OCI-LY1 (cell line): ENCODE data around the gene USP10.

Experiments used
- H2AFZ ChIP-seq: fragments of 200-600 bp; sonication (generic), shearing (Covaris generic); 2 replicates; pipeline ENCODE4 v1.6.0; 2014; ENCODE audit warnings: antibody characterized with exemption, mild to moderate bottlenecking, low read length
- H3F3A ChIP-seq: fragments of 200-600 bp; sonication (generic), shearing (Covaris generic); 2 replicates; pipeline ENCODE4 v1.6.0; 2014; ENCODE audit warnings: mild to moderate bottlenecking, antibody characterized with exemption, low read length, moderate library complexity; ENCODE audit not compliant: insufficient read depth
- H3K27ac ChIP-seq: fragments of 200-600 bp; sonication (generic); 2 replicates; pipeline ENCODE4 v1.5.1; 2014; ENCODE audit warnings: low read length, mixed run types, mild to moderate bottlenecking, low read depth; ENCODE audit not compliant: poor library complexity, severe bottlenecking
- H3K27me3 ChIP-seq: fragments of 200-600 bp; sonication (generic); 2 replicates; pipeline ENCODE4 v1.6.0; 2014; ENCODE audit warnings: antibody characterized with exemption, mild to moderate bottlenecking, low read length, moderate library complexity; ENCODE audit not compliant: insufficient read depth
- H3K36me3 ChIP-seq: fragments of 200-600 bp; sonication (generic); 2 replicates; pipeline ENCODE4 v1.6.1; 2014; ENCODE audit warnings: mild to moderate bottlenecking, antibody characterized with exemption, low read length, moderate library complexity, mixed read lengths; ENCODE audit not compliant: insufficient read depth
- H3K4me1 ChIP-seq: fragments of 200-600 bp; sonication (generic); 2 replicates; pipeline ENCODE4 v1.5.1; 2014; ENCODE audit warnings: mild to moderate bottlenecking, low read length, moderate library complexity; ENCODE audit not compliant: insufficient read depth, severe bottlenecking
- H3K4me2 ChIP-seq: fragments of 200-600 bp; sonication (generic), shearing (Covaris generic); 2 replicates; pipeline ENCODE4 v1.6.1; 2014; ENCODE audit warnings: low read length
- H3K4me3 ChIP-seq: fragments of 200-600 bp; sonication (generic); 2 replicates; pipeline ENCODE4 v1.5.1; 2014; ENCODE audit warnings: low read length, low read depth, mild to moderate bottlenecking, mixed read lengths; ENCODE audit not compliant: poor library complexity, severe bottlenecking
- H3K79me2 ChIP-seq: fragments of 200-600 bp; shearing (Covaris generic); 2 replicates; pipeline ENCODE4 v1.6.1; 2016; ENCODE audit warnings: mixed run types, low read length, mixed read lengths; ENCODE audit not compliant: insufficient read depth
- H3K9ac ChIP-seq: fragments of 200-600 bp; sonication (generic), shearing (Covaris generic); 2 replicates; pipeline ENCODE4 v1.6.1; 2014; ENCODE audit warnings: mild to moderate bottlenecking, low read length, mixed read lengths
- H3K9me2 ChIP-seq: fragments of 200-600 bp; sonication (generic), shearing (Covaris generic); 2 replicates; pipeline ENCODE4 v1.6.1; 2014; ENCODE audit warnings: low read depth, mild to moderate bottlenecking, low read length, mixed read lengths
- H3K9me3 ChIP-seq: fragments of 200-600 bp; shearing (Covaris generic); 2 replicates; pipeline ENCODE4 v1.6.1; 2014; ENCODE audit warnings: low read length, mixed read lengths
- H4K20me1 ChIP-seq: fragments of 200-600 bp; sonication (generic), shearing (Covaris generic); 2 replicates; pipeline ENCODE4 v1.6.0; 2016; ENCODE audit warnings: mild to moderate bottlenecking, low read length; ENCODE audit not compliant: insufficient read depth
- CTCF ChIP-seq: fragments of 200-600 bp; sonication (generic), shearing (Covaris generic); IDR thresholded peaks from 2 replicates; pipeline ENCODE4 v1.5.1; 2017; ENCODE audit warnings: mild to moderate bottlenecking, antibody characterized with exemption, low read length, moderate library complexity, mixed read lengths
- EZH2 ChIP-seq: fragments of 200-600 bp; sonication (generic), shearing (Covaris generic); IDR thresholded peaks from 2 replicates; pipeline ENCODE4 v1.8.0; 2017; ENCODE audit warnings: borderline replicate concordance, mixed run types, mild to moderate bottlenecking, antibody characterized with exemption, low read length, moderate library complexity, mixed read lengths

USP10 gene

GRCh38 chr16:84749072-84749471 lies 49.3 kb downstream of the USP10 start:
- Histone ChIP-seq H3K4me2 (no peak overlapping the region), H3K9ac (no peak overlapping the region), H3K9me3 (no peaks in the 10 kb centered on the region), H4K20me1 (no peaks in the 10 kb centered on the region), H3K79me2 (peaks cover 53% of the 10 kb centered on the region), H3F3A (no peaks in the 10 kb centered on the region), H3K4me3 (no peak overlapping the region), H2AFZ (no peak overlapping the region), H3K9me2 (no peaks in the 10 kb centered on the region), H3K27ac (no peak overlapping the region), H3K4me1 (peaks cover 32% of the 10 kb centered on the region), H3K27me3 (no peaks in the 10 kb centered on the region), H3K36me3 (peaks cover 64% of the 10 kb centered on the region; the same call in 1 of the 2 replicates)
- peak; percentile 42; the same call in 1 of the 2 replicates for TF ChIP-seq CTCF
- no peak for TF ChIP-seq EZH2

- H2AFZ ChIP-seq = no peak overlapping the region
- H3K9me2 ChIP-seq = no peaks in the 10 kb centered on the region
- H4K20me1 ChIP-seq = no peaks in the 10 kb centered on the region
- peaks cover 53% of the 10 kb centered on the region for H3K79me2 ChIP-seq
- no peak overlapping the region for H3K9ac ChIP-seq
- no peaks in the 10 kb centered on the region for H3K27me3 ChIP-seq
- peaks cover 60% of the 10 kb centered on the region; the same call in 1 of the 2 replicates for H3K36me3 ChIP-seq
- H3K4me3 ChIP-seq = no peak overlapping the region
- H3K27ac ChIP-seq = no peak overlapping the region
- no peaks in the 10 kb centered on the region for H3F3A ChIP-seq
- TF ChIP-seq CTCF (no peak), EZH2 (no peak)
- no peak overlapping the region for H3K4me2 ChIP-seq
- H3K9me3 ChIP-seq = no peaks in the 10 kb centered on the region
- H3K4me1 ChIP-seq = peaks cover 34% of the 10 kb centered on the region
Measured at GRCh38 chr16:84749815-84750214, 50.0 kb downstream of the USP10 start.

DNA sequence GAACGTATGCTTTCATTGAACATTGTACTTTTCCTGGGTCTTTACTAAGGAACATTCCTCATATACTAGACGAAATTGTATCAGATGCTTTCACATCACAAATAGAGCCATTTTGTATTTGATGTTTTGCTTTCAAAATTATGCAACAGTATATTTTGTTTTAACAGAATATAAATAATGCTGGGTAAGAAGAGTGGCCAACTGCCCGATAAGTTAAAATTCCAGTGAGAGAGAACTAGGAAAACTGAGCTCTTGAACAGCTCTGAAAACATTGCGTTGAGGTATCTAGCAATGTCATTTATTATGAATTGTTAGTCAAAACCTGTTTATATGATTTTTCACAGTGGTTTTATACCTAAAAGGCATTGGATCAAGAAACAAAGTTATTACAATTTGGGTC lies 50.8 kb downstream of the USP10 start:
- Histone ChIP-seq H3K4me1 (peaks cover 34% of the 10 kb centered on the region), H2AFZ (no peak overlapping the region), H4K20me1 (no peaks in the 10 kb centered on the region)

More for the DNA sequence above, 50.8 kb downstream of the USP10 start:
- H3K9ac ChIP-seq = no peak overlapping the region
- no peak overlapping the region for H3K4me2 ChIP-seq
- peaks cover 56% of the 10 kb centered on the region for H3K79me2 ChIP-seq
- H3F3A ChIP-seq = no peaks in the 10 kb centered on the region
- no peak for TF ChIP-seq EZH2
- no peak for TF ChIP-seq CTCF
- no peaks in the 10 kb centered on the region for H3K9me2 ChIP-seq
- no peaks in the 10 kb centered on the region for H3K9me3 ChIP-seq
- H3K27ac ChIP-seq = peak overlapping the region; percentile 42
- peaks cover 60% of the 10 kb centered on the region; the same call in 1 of the 2 replicates for H3K36me3 ChIP-seq
- H3K4me3 ChIP-seq = no peak overlapping the region
- no peaks in the 10 kb centered on the region for H3K27me3 ChIP-seq
